HFFc6 (cell line): Measurements from ENCODE around the gene STK10. TPM values are rescaled to one million over a fixed set of nuclear protein-coding genes. Genes with fewer than 3 reads are reported as not detected.

Experiments
- DNase-seq: peaks from one replicate; pipeline ENCODE4 v3.0.0-alpha.2; 2018
- H3K27ac Mint-ChIP-seq: 2 replicates; pipeline ENCODE4 v1.8.0; 2020; ENCODE audit warnings: mild to moderate bottlenecking, mixed read lengths
- H3K27me3 Mint-ChIP-seq: 2 replicates; pipeline ENCODE4 v1.8.0; 2021; ENCODE audit warnings: mild to moderate bottlenecking, moderate library complexity, mixed read lengths; ENCODE audit not compliant: insufficient read depth
- H3K36me3 Mint-ChIP-seq: 2 replicates; pipeline ENCODE4 v1.8.0; 2021; ENCODE audit warnings: low read depth, mixed read lengths
- H3K4me1 Mint-ChIP-seq: 2 replicates; pipeline ENCODE4 v1.8.0; 2020; ENCODE audit warnings: low read depth, mixed read lengths
- H3K4me3 Mint-ChIP-seq: 2 replicates; pipeline ENCODE4 v1.8.0; 2020; ENCODE audit warnings: mild to moderate bottlenecking, moderate library complexity, mixed read lengths
- H3K9me3 Mint-ChIP-seq: 2 replicates; pipeline ENCODE4 v1.8.0; 2020; ENCODE audit warnings: mild to moderate bottlenecking, mixed read lengths
- CTCF ChIP-seq: fragments of 200-600 bp; sonication (generic); IDR thresholded peaks from 2 replicates; pipeline ENCODE4 v1.5.0; 2021; ENCODE audit warnings: antibody characterized with exemption, mild to moderate bottlenecking
- total RNA-seq, 6 experiments: library from RNA; stranded (reverse); fragmentation: NEBNext Ultra II Directional; extraction: Animal tissue kit (Norgen Biotek cat#: 25700); gene quantifications; 2 replicates in 1 of 6; 3 replicates in 5 of 6; pipeline ENCODE4 v1.2.3, GENCODE V29; 2021

Gene STK10
- total RNA-seq, 6 experiments from 2014 or later, result 39.8 to 51.6 (median 47.5) TPM

GRCh38 chr5:172079876-172080275 is 108.1 kb downstream of the STK10 start:
- Mint-ChIP-seq H3K36me3 (peaks cover 48% of the 10 kb centered on the region), H3K27me3 (no peaks in the 10 kb centered on the region), H3K4me1 (peaks cover 29% of the 10 kb centered on the region), H3K4me3 (no peak overlapping the region), H3K27ac (peak overlapping the region; percentile 51; the same call in 1 of the 2 replicates), H3K9me3 (no peaks in the 10 kb centered on the region)
- no peak for TF ChIP-seq CTCF
- DNase-seq, result no peak

- H3K27me3 Mint-ChIP-seq, result no peaks in the 10 kb centered on the region
- H3K27ac Mint-ChIP-seq, result peak overlapping the region; percentile 5
- TF ChIP-seq CTCF, result no peak
These were observed 109.2 kb downstream of the STK10 start for GRCh38 chr5:172078726-172079345.

GRCh38 chr5:172077664-172078425 is 110.2 kb downstream of the STK10 start:
- TF ChIP-seq CTCF, result no peak
- no peak for DNase-seq
- H3K9me3 Mint-ChIP-seq, result no peaks in the 10 kb centered on the region
- H3K4me1 Mint-ChIP-seq, result peaks cover 29% of the 10 kb centered on the region
- peak overlapping the region; percentile 27; the same call in 1 of the 2 replicates for H3K27ac Mint-ChIP-seq
- no peak overlapping the region; the same call in 1 of the 2 replicates for H3K4me3 Mint-ChIP-seq
- H3K27me3 Mint-ChIP-seq, result no peaks in the 10 kb centered on the region
- peaks cover 45% of the 10 kb centered on the region for H3K36me3 Mint-ChIP-seq

More at GRCh38 chr5:172078726-172079345, 109.2 kb downstream of the STK10 start:
- Mint-ChIP-seq H3K4me1 (peaks cover 29% of the 10 kb centered on the region), H3K4me3 (no peak overlapping the region), H3K9me3 (no peaks in the 10 kb centered on the region), H3K36me3 (peaks cover 48% of the 10 kb centered on the region)
- DNase-seq, result no peak

- H3K4me3 Mint-ChIP-seq, result peak overlapping the region; percentile 9; the same call in 1 of the 2 replicates
- H3K27ac Mint-ChIP-seq, result peak overlapping the region; percentile 73
These were observed 111.2 kb downstream of the STK10 start for GRCh38 chr5:172076761-172077244.

GRCh38 chr5:172075656-172076055 is 112.4 kb downstream of the STK10 start:
- TF ChIP-seq CTCF, result no peak
- no peak overlapping the region for H3K4me3 Mint-ChIP-seq
- no peak overlapping the region for H3K27ac Mint-ChIP-seq
- H3K27me3 Mint-ChIP-seq, result no peaks in the 10 kb centered on the region
- H3K4me1 Mint-ChIP-seq, result peaks cover 28% of the 10 kb centered on the region
- DNase-seq, result no peak
- peaks cover 30% of the 10 kb centered on the region for H3K36me3 Mint-ChIP-seq
- no peaks in the 10 kb centered on the region for H3K9me3 Mint-ChIP-seq

More at GRCh38 chr5:172076761-172077244, 111.2 kb downstream of the STK10 start:
- TF ChIP-seq CTCF, result no peak
- Mint-ChIP-seq H3K4me1 (peaks cover 29% of the 10 kb centered on the region), H3K36me3 (peaks cover 35% of the 10 kb centered on the region), H3K27me3 (no peaks in the 10 kb centered on the region), H3K9me3 (no peaks in the 10 kb centered on the region)
- peak; percentile 62 for DNase-seq
